RWPE1 (cell line): ENCODE measurements around the gene MARK2.

Experiments used
- CTCF ChIA-PET: fragments of 350-600 bp; sonication (Branson Sonifier 250); formaldehyde crosslinking; extraction: SDS; loops from one replicate; lab custom pipeline; 2021; lab: Yijun Ruan, JAX
- POLR2A ChIA-PET: fragments of 400-600 bp; formaldehyde crosslinking; extraction: SDS; loops from one replicate; lab custom pipeline; 2020; ENCODE audit warnings: antibody characterized with exemption; ENCODE audit not compliant: low non-redundant PET; lab: Yijun Ruan, JAX
- DNase-seq: peaks from one replicate; pipeline ENCODE4 v3.0.0; 2012; ENCODE audit warnings: low spot score
- H3K27ac ChIP-seq: fragments of 450-650 bp; 2 replicates; pipeline ENCODE4 v1.5.1; 2017
- TF ChIP-seq, protein P1 (sequence below): fragments of 450-650 bp; conservative IDR thresholded peaks from 2 replicates; pipeline ENCODE4 v1.5.1; 2017; ENCODE audit warnings: low read depth, mild to moderate bottlenecking

The MARK2 gene

GRCh38 chr11:63904743-63905142 is 65.8 kb downstream of the MARK2 start:
- CTCF ChIA-PET = no interaction called here
- TF ChIP-seq, protein P1, sequence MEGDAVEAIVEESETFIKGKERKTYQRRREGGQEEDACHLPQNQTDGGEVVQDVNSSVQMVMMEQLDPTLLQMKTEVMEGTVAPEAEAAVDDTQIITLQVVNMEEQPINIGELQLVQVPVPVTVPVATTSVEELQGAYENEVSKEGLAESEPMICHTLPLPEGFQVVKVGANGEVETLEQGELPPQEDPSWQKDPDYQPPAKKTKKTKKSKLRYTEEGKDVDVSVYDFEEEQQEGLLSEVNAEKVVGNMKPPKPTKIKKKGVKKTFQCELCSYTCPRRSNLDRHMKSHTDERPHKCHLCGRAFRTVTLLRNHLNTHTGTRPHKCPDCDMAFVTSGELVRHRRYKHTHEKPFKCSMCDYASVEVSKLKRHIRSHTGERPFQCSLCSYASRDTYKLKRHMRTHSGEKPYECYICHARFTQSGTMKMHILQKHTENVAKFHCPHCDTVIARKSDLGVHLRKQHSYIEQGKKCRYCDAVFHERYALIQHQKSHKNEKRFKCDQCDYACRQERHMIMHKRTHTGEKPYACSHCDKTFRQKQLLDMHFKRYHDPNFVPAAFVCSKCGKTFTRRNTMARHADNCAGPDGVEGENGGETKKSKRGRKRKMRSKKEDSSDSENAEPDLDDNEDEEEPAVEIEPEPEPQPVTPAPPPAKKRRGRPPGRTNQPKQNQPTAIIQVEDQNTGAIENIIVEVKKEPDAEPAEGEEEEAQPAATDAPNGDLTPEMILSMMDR = no peak
- POLR2A ChIA-PET = no interaction called here
- DNase-seq = no peak
- H3K27ac ChIP-seq = 0 out of 2 replicates have a peak overlapping the region, but pooled peaks have one; percentile 21

DNA sequence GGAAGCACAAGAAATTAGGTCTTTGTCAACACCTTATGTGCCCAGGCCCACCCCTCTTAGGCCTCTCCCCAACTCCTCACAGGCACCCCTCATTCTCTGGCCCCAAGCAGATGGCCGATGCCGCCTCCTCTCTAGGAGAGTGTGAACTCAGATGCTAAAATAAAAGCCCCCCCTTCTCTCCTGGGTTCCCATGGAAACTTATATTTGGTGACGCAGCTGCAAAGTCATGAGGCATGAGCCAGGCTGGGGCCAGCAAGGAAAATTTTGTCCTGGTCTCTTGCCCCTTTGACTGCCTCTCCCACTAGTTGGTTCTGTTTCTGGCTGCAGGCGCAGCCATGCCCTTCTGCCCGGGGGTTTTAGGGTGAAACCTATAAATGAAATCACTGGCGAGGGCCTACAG is 66.3 kb downstream of the MARK2 start:
- H3K27ac ChIP-seq = 0 out of 2 replicates have a peak overlapping the region, but pooled peaks have one; percentile 21
- TF ChIP-seq, protein P1 = no peak
- DNase-seq = no peak
- ChIA-PET CTCF (interaction anchor here (1.0 kb wide), 1 partner anchor 24 kb away, joined by 4 read pairs; no protein-coding TSS in a partner anchor), POLR2A (no interaction called here)

DNA sequence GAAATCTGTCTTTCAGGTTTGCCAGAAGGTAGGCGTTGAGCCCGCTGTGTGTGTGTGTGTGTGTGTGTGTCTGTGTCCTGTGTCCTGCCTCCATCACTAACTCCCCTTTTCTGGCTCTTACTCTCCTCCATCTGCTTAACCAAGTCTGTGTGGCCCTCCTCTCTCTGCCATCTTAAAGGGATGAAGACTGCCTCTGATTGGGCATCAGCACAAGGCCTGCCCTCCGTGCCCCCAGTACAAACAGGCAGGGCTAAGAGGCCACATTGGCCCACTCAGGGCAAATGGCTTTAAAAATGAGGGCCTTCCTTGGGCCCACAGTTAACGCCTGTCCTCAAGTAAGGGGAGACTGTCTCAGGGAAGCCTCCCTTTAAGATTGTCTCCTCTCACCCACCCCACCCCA is 67.2 kb downstream of the MARK2 start:
- POLR2A ChIA-PET = interaction anchor here (0.6 kb wide), 1 partner anchor 66 kb away, joined by 3 read pairs; no protein-coding TSS in a partner anchor
- no peak overlapping the region for H3K27ac ChIP-seq
- CTCF ChIA-PET = interaction anchor here (0.6 to 1.4 kb wide), 6 partner anchors 9 to 66 kb away, joined by 3 to 4 read pairs (median 4); no protein-coding TSS in a partner anchor
- TF ChIP-seq, protein P1 = no peak
- no peak for DNase-seq

GRCh38 chr11:63906585-63906984 is 67.7 kb downstream of the MARK2 start:
- DNase-seq = no peak
- peak overlapping the region; percentile 34; the same call in 1 of the 2 replicates for H3K27ac ChIP-seq
- POLR2A ChIA-PET = interaction anchor here (0.6 kb wide), 1 partner anchor 67 kb away, joined by 3 read pairs; no protein-coding TSS in a partner anchor
- CTCF ChIA-PET = interaction anchor here (0.6 to 1.4 kb wide), 5 partner anchors 8 to 67 kb away, joined by 3 to 4 read pairs (median 3); no protein-coding TSS in a partner anchor
- TF ChIP-seq, protein P1 = no peak; the same call in 1 of the 2 replicates

DNA sequence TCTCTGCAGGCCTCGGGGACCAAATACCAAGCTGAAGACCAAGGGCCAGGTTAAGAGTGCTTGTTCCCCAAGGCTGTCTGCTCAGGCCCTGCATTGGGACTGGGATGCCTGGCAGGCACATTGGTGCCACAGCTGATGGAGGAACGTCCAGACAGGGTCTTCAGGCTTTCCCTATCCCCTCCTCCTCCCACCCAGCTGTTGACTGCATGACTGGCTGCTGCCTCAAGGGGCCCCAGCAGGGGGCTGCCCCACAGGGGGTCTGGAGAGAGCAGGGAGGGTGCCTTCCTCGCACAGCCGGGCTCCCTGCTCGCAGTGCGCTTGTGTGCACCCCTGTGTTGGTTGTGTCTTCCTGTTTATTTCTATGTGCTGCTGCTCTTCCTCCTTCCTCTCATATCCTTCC is 68.2 kb downstream of the MARK2 start:
- DNase-seq = no peak
- ChIA-PET POLR2A (no interaction called here), CTCF (interaction anchor here (0.6 to 1.4 kb wide), 6 partner anchors 9 to 67 kb away, joined by 3 to 7 read pairs (median 4); no protein-coding TSS in a partner anchor)

DNA sequence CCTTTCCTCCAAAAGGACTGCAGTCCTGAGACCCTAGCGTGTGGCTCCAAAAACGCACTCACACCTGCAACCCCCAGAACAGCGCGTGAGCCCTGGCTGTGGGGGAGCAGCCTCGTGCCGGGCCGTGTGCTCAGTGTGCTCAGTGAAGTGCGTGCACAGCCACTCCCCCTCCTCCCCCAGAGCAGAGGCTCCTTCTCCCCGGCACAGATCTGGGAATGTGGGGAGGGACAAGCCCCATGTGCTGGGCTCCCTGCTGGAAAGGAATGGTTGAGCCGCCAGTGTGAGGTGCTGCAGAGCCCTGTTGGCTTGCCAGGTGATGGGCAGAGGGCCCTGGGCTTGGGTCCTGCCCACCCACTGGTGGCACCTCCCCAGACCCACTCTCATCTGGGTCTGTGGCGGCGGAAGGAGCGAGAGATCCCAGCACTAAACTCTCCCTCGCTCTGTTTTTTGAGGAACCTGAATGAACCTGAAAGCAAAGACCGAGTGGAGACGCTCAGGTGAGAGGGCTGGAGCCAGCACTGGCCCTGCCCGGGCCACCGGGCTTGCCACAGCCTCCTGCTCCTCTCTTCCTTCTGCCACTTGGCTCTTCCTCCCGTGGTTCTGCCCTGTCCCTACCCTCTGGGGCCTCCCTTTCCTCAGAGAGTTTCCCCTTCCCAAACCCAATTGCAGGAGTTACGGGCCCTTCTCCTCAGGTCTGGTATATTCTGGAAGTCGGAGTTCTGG is 69.1 kb downstream of the MARK2 start:
- ChIA-PET POLR2A (no interaction called here), CTCF (no interaction called here)
- no peak for DNase-seq
- TF ChIP-seq, protein P1 = no peak
- peak overlapping the region; percentile 34 for H3K27ac ChIP-seq

More for the DNA sequence above, 68.2 kb downstream of the MARK2 start:
- peak overlapping the region; percentile 34; the same call in 1 of the 2 replicates for H3K27ac ChIP-seq
- TF ChIP-seq, protein P1 = no peak
